ENCODE results near the gene METTL26.

METTL26 gene

GRCh38 chr16:678858-679813, 43.0 kb upstream of the METTL26 start:
- H4K8ac ChIP-seq (ENCODE audit: low read depth, low read length): no peak overlapping the region
- no peak overlapping the region for H3K18ac ChIP-seq (ENCODE audit: low read length)
- H3K27ac ChIP-seq (ENCODE audit: low read depth, low read length): peak overlapping the region; percentile 59
- H3K4me3 ChIP-seq (ENCODE audit: low read length): peak overlapping the region; percentile 26
- no peaks in the 10 kb centered on the region for H3K27me3 ChIP-seq (ENCODE audit: insufficient read depth, low read length, poor library complexity)
- peak overlapping the region; percentile 78 for H3K9ac ChIP-seq (ENCODE audit: low read length)
- peak overlapping the region; percentile 90 for H3K56ac ChIP-seq (ENCODE audit: low read length)
- no peak overlapping the region for H2BK120ac ChIP-seq (ENCODE audit: low read depth, low read length)
- peaks cover 18% of the 10 kb centered on the region for H3K79me2 ChIP-seq (ENCODE audit: control insufficient read depth, insufficient read depth, low read length)
- H3K4me2 ChIP-seq (ENCODE audit: low read length): peak overlapping the region; percentile 83
- H4K5ac ChIP-seq (ENCODE audit: low read length): no peak overlapping the region
- H2AK5ac ChIP-seq (ENCODE audit: low read length): no peak overlapping the region
- H2BK5ac ChIP-seq (ENCODE audit: low read length): no peak overlapping the region
- no peak overlapping the region for H3K4ac ChIP-seq (ENCODE audit: low read depth, low read length)
- H3K36me3 ChIP-seq (ENCODE audit: control insufficient read depth, insufficient read depth, low read length): peaks cover 13% of the 10 kb centered on the region
- peaks cover 5% of the 10 kb centered on the region for H3K4me1 ChIP-seq (ENCODE audit: control insufficient read depth, low read depth, low read length)
- peak; percentile 86 for DNase-seq
- no CpG with 5 or more reads among the region's 52 CpGs for WGBS (ENCODE audit: extremely low coverage, insufficient coverage, low lambda C conversion rate)
- H3K79me1 ChIP-seq (ENCODE audit: low read length): peaks cover 15% of the 10 kb centered on the region
- no peak overlapping the region for H3K23ac ChIP-seq (ENCODE audit: low read length)
- no peak overlapping the region for H2BK15ac ChIP-seq (replicated peaks; ENCODE audit: low read depth)

GRCh38 chr16:678209-678857, 42.2 kb upstream of the METTL26 start:
- no peak overlapping the region for H3K23ac ChIP-seq (ENCODE audit: low read length)
- peak overlapping the region; percentile 25 for H3K56ac ChIP-seq (ENCODE audit: low read length)
- H3K9ac ChIP-seq (ENCODE audit: low read length): no peak overlapping the region
- H3K27me3 ChIP-seq (ENCODE audit: insufficient read depth, low read length, poor library complexity): no peaks in the 10 kb centered on the region
- no peak overlapping the region for H3K27ac ChIP-seq (ENCODE audit: low read depth, low read length)
- no peak overlapping the region for H2BK5ac ChIP-seq (ENCODE audit: low read length)
- H2BK120ac ChIP-seq (ENCODE audit: low read depth, low read length): no peak overlapping the region
- H2AK5ac ChIP-seq (ENCODE audit: low read length): no peak overlapping the region
- H4K8ac ChIP-seq (ENCODE audit: low read depth, low read length): no peak overlapping the region
- H3K4me3 ChIP-seq (ENCODE audit: low read length): no peak overlapping the region
- no peak overlapping the region for H3K18ac ChIP-seq (ENCODE audit: low read length)
- DNase-seq: no peak
- H3K4me1 ChIP-seq (ENCODE audit: control insufficient read depth, low read depth, low read length): peaks cover 5% of the 10 kb centered on the region
- no peak overlapping the region for H3K4ac ChIP-seq (ENCODE audit: low read depth, low read length)
- no peak overlapping the region for H2BK15ac ChIP-seq (replicated peaks; ENCODE audit: low read depth)
- H4K5ac ChIP-seq (ENCODE audit: low read length): no peak overlapping the region
- H3K36me3 ChIP-seq (ENCODE audit: control insufficient read depth, insufficient read depth, low read length): peaks cover 13% of the 10 kb centered on the region
- peaks cover 15% of the 10 kb centered on the region for H3K79me1 ChIP-seq (ENCODE audit: low read length)
- peaks cover 18% of the 10 kb centered on the region for H3K79me2 ChIP-seq (ENCODE audit: control insufficient read depth, insufficient read depth, low read length)
- WGBS (ENCODE audit: extremely low coverage, insufficient coverage, low lambda C conversion rate): no CpG with 5 or more reads among the region's 21 CpGs
- H3K4me2 ChIP-seq (ENCODE audit: low read length): no peak overlapping the region

- no peak overlapping the region for H3K27ac ChIP-seq (ENCODE audit: low read depth, low read length)
- H2AK5ac ChIP-seq (ENCODE audit: low read length): no peak overlapping the region
- no peak overlapping the region for H4K8ac ChIP-seq (ENCODE audit: low read depth, low read length)
- no peak overlapping the region for H4K5ac ChIP-seq (ENCODE audit: low read length)
- H3K56ac ChIP-seq (ENCODE audit: low read length): no peak overlapping the region
- no peak overlapping the region for H2BK120ac ChIP-seq (ENCODE audit: low read depth, low read length)
- peaks cover 11% of the 10 kb centered on the region for H3K79me1 ChIP-seq (ENCODE audit: low read length)
- no peak overlapping the region for H3K4ac ChIP-seq (ENCODE audit: low read depth, low read length)
- H3K4me2 ChIP-seq (ENCODE audit: low read length): no peak overlapping the region
- DNase-seq: no peak
- no CpG with 5 or more reads among the region's 57 CpGs for WGBS (ENCODE audit: extremely low coverage, insufficient coverage, low lambda C conversion rate)
- no peak overlapping the region for H2BK15ac ChIP-seq (replicated peaks; ENCODE audit: low read depth)
- no peak overlapping the region for H3K18ac ChIP-seq (ENCODE audit: low read length)
- no peak overlapping the region for H2BK5ac ChIP-seq (ENCODE audit: low read length)
- peaks cover 15% of the 10 kb centered on the region for H3K79me2 ChIP-seq (ENCODE audit: control insufficient read depth, insufficient read depth, low read length)
- no peak overlapping the region for H3K9ac ChIP-seq (ENCODE audit: low read length)
- no peaks in the 10 kb centered on the region for H3K27me3 ChIP-seq (ENCODE audit: insufficient read depth, low read length, poor library complexity)
- H3K36me3 ChIP-seq (ENCODE audit: control insufficient read depth, insufficient read depth, low read length): peaks cover 13% of the 10 kb centered on the region
- peaks cover 5% of the 10 kb centered on the region for H3K4me1 ChIP-seq (ENCODE audit: control insufficient read depth, low read depth, low read length)
- H3K23ac ChIP-seq (ENCODE audit: low read length): no peak overlapping the region
- no peak overlapping the region for H3K4me3 ChIP-seq (ENCODE audit: low read length)
Measured at GRCh38 chr16:677316-678190, 41.4 kb upstream of the METTL26 start.

- H3K79me1 ChIP-seq (ENCODE audit: low read length): peaks cover 6% of the 10 kb centered on the region
- no CpG with 5 or more reads among the region's 23 CpGs for WGBS (ENCODE audit: extremely low coverage, insufficient coverage, low lambda C conversion rate)
- peaks cover 12% of the 10 kb centered on the region for H3K36me3 ChIP-seq (ENCODE audit: control insufficient read depth, insufficient read depth, low read length)
- H3K18ac ChIP-seq (ENCODE audit: low read length): no peak overlapping the region
- H3K79me2 ChIP-seq (ENCODE audit: control insufficient read depth, insufficient read depth, low read length): peaks cover 13% of the 10 kb centered on the region
- no peak overlapping the region for H2BK5ac ChIP-seq (ENCODE audit: low read length)
- H3K4me1 ChIP-seq (ENCODE audit: control insufficient read depth, low read depth, low read length): peaks cover 5% of the 10 kb centered on the region
- H2BK120ac ChIP-seq (ENCODE audit: low read depth, low read length): no peak overlapping the region
- no peak for DNase-seq
- H2BK15ac ChIP-seq (replicated peaks; ENCODE audit: low read depth): no peak overlapping the region
- no peak overlapping the region for H3K4me3 ChIP-seq (ENCODE audit: low read length)
- no peak overlapping the region for H3K9ac ChIP-seq (ENCODE audit: low read length)
- no peaks in the 10 kb centered on the region for H3K27me3 ChIP-seq (ENCODE audit: insufficient read depth, low read length, poor library complexity)
- H4K5ac ChIP-seq (ENCODE audit: low read length): no peak overlapping the region
- H3K4me2 ChIP-seq (ENCODE audit: low read length): no peak overlapping the region
- H4K8ac ChIP-seq (ENCODE audit: low read depth, low read length): no peak overlapping the region
- no peak overlapping the region for H3K4ac ChIP-seq (ENCODE audit: low read depth, low read length)
- H2AK5ac ChIP-seq (ENCODE audit: low read length): no peak overlapping the region
- H3K23ac ChIP-seq (ENCODE audit: low read length): no peak overlapping the region
- no peak overlapping the region for H3K27ac ChIP-seq (ENCODE audit: low read depth, low read length)
- no peak overlapping the region for H3K56ac ChIP-seq (ENCODE audit: low read length)
Measured at GRCh38 chr16:676913-677312, 40.8 kb upstream of the METTL26 start.

- Histone ChIP-seq H2BK120ac (ENCODE audit: low read depth, low read length) (no peak overlapping the region), H3K4me2 (ENCODE audit: low read length) (no peak overlapping the region), H3K56ac (ENCODE audit: low read length) (no peak overlapping the region), H3K4ac (ENCODE audit: low read depth, low read length) (no peak overlapping the region), H3K27me3 (ENCODE audit: insufficient read depth, low read length, poor library complexity) (no peaks in the 10 kb centered on the region), H3K4me3 (ENCODE audit: low read length) (no peak overlapping the region), H4K8ac (ENCODE audit: low read depth, low read length) (no peak overlapping the region), H3K4me1 (ENCODE audit: control insufficient read depth, low read depth, low read length) (peaks cover 5% of the 10 kb centered on the region), H3K79me2 (ENCODE audit: control insufficient read depth, insufficient read depth, low read length) (peaks cover 9% of the 10 kb centered on the region), H3K79me1 (ENCODE audit: low read length) (peaks cover 2% of the 10 kb centered on the region), H3K27ac (ENCODE audit: low read depth, low read length) (no peak overlapping the region), H2AK5ac (ENCODE audit: low read length) (no peak overlapping the region), H4K5ac (ENCODE audit: low read length) (no peak overlapping the region), H3K23ac (ENCODE audit: low read length) (no peak overlapping the region), H3K9ac (ENCODE audit: low read length) (no peak overlapping the region), H2BK5ac (ENCODE audit: low read length) (no peak overlapping the region), H3K36me3 (ENCODE audit: control insufficient read depth, insufficient read depth, low read length) (peaks cover 10% of the 10 kb centered on the region), H3K18ac (ENCODE audit: low read length) (no peak overlapping the region), H2BK15ac (replicated peaks; ENCODE audit: low read depth) (no peak overlapping the region)
- no CpG with 5 or more reads among the region's 21 CpGs for WGBS (ENCODE audit: extremely low coverage, insufficient coverage, low lambda C conversion rate)
- DNase-seq: no peak
Measured at GRCh38 chr16:676565-676902, 40.4 kb upstream of the METTL26 start.
